ENCODE results near the gene CCNI. TPM values are rescaled to one million over a fixed set of nuclear protein-coding genes. Genes with fewer than 3 reads are reported as not detected.
A peak's percentile ranks its signal among the peaks of the same experiment; 100 is the strongest.
"Not testable (repeated sequence)": the region's sequence is repeated elsewhere in the genome, so short reads cannot be mapped to it uniquely, and the experiment has no call there.

The CCNI gene
- total RNA-seq, 1 experiment from 2014 or later: 105 TPM

- H3K9ac ChIP-seq (ENCODE audit: low read length); H3K4me2 ChIP-seq (ENCODE audit: low read depth, low read length, poor library complexity, severe bottlenecking); H3K27ac ChIP-seq (ENCODE audit: low read length); DNase-seq; H2AFZ ChIP-seq (ENCODE audit: low read length); H3K27me3 ChIP-seq (ENCODE audit: low read length); H3K9me3 ChIP-seq (ENCODE audit: low read length); H3K36me3 ChIP-seq (ENCODE audit: insufficient read depth, low read length); H3K9me2 ChIP-seq (replicated peaks; ENCODE audit: insufficient read depth, low read length); H3K4me3 ChIP-seq (ENCODE audit: low read length): not testable (repeated sequence)
- peaks cover 23% of the 10 kb centered on the region; the same call in 1 of the 2 replicates for H4K20me1 ChIP-seq (ENCODE audit: insufficient read depth, low read depth, low read length)
- H3K79me2 ChIP-seq (ENCODE audit: low read length): peaks cover 96% of the 10 kb centered on the region
- H3K4me1 ChIP-seq (ENCODE audit: low read length): peaks cover 22% of the 10 kb centered on the region
Observed at GRCh38 chr4:77069514-77069913, 6.3 kb downstream of the CCNI start.

- no peaks in the 10 kb centered on the region for H3K9me3 ChIP-seq (ENCODE audit: low read length)
- peaks cover 16% of the 10 kb centered on the region for H3K4me1 ChIP-seq (ENCODE audit: low read length)
- H3K79me2 ChIP-seq (ENCODE audit: low read length): peaks cover 72% of the 10 kb centered on the region
- no peaks in the 10 kb centered on the region for H3K9me2 ChIP-seq (replicated peaks; ENCODE audit: insufficient read depth, low read length)
- H3K4me2 ChIP-seq (ENCODE audit: low read depth, low read length, poor library complexity, severe bottlenecking): no peak overlapping the region
- no peak overlapping the region for H3K27ac ChIP-seq (ENCODE audit: low read length)
- H2AFZ ChIP-seq (ENCODE audit: low read length): no peak overlapping the region
- DNase-seq: no peak
- no peaks in the 10 kb centered on the region for H3K27me3 ChIP-seq (ENCODE audit: low read length)
- no peak overlapping the region for H3K4me3 ChIP-seq (ENCODE audit: low read length)
- no peak overlapping the region for H3K9ac ChIP-seq (ENCODE audit: low read length)
- H4K20me1 ChIP-seq (ENCODE audit: insufficient read depth, low read depth, low read length): peaks cover 1% of the 10 kb centered on the region; the same call in 1 of the 2 replicates
- H3K36me3 ChIP-seq (ENCODE audit: insufficient read depth, low read length): peaks cover 3% of the 10 kb centered on the region; the same call in 1 of the 2 replicates
Observed at GRCh38 chr4:77065382-77065781, 10.4 kb downstream of the CCNI start.

- Histone ChIP-seq H3K4me2 (ENCODE audit: low read depth, low read length, poor library complexity, severe bottlenecking) (no peak overlapping the region), H3K9me2 (replicated peaks; ENCODE audit: insufficient read depth, low read length) (no peaks in the 10 kb centered on the region), H3K9me3 (ENCODE audit: low read length) (no peaks in the 10 kb centered on the region), H3K4me1 (ENCODE audit: low read length) (peaks cover 16% of the 10 kb centered on the region), H3K9ac (ENCODE audit: low read length) (no peak overlapping the region), H2AFZ (ENCODE audit: low read length) (no peak overlapping the region), H4K20me1 (ENCODE audit: insufficient read depth, low read depth, low read length) (no peaks in the 10 kb centered on the region), H3K27me3 (ENCODE audit: low read length) (no peaks in the 10 kb centered on the region), H3K4me3 (ENCODE audit: low read length) (no peak overlapping the region), H3K27ac (ENCODE audit: low read length) (no peak overlapping the region), H3K79me2 (ENCODE audit: low read length) (peaks cover 63% of the 10 kb centered on the region), H3K36me3 (ENCODE audit: insufficient read depth, low read length) (peaks cover 15% of the 10 kb centered on the region; the same call in 1 of the 2 replicates)
- no peak for DNase-seq
Observed at GRCh38 chr4:77062856-77063255, 12.9 kb downstream of the CCNI start.

- peaks cover 13% of the 10 kb centered on the region; the same call in 1 of the 2 replicates for H3K36me3 ChIP-seq (ENCODE audit: insufficient read depth, low read length)
- H3K27ac ChIP-seq (ENCODE audit: low read length): no peak overlapping the region
- DNase-seq: peak; percentile 69
- no peaks in the 10 kb centered on the region for H3K9me3 ChIP-seq (ENCODE audit: low read length)
- no peak overlapping the region for H3K4me3 ChIP-seq (ENCODE audit: low read length)
- H3K27me3 ChIP-seq (ENCODE audit: low read length): no peaks in the 10 kb centered on the region
- no peaks in the 10 kb centered on the region for H4K20me1 ChIP-seq (ENCODE audit: insufficient read depth, low read depth, low read length)
- H3K9ac ChIP-seq (ENCODE audit: low read length): no peak overlapping the region
- peaks cover 14% of the 10 kb centered on the region for H3K79me2 ChIP-seq (ENCODE audit: low read length)
- H3K4me1 ChIP-seq (ENCODE audit: low read length): no peaks in the 10 kb centered on the region
- no peak overlapping the region for H2AFZ ChIP-seq (ENCODE audit: low read length)
- no peaks in the 10 kb centered on the region for H3K9me2 ChIP-seq (replicated peaks; ENCODE audit: insufficient read depth, low read length)
- H3K4me2 ChIP-seq (ENCODE audit: low read depth, low read length, poor library complexity, severe bottlenecking): no peak overlapping the region
Observed at GRCh38 chr4:77052352-77052751, 23.4 kb downstream of the CCNI start.

- no peak for DNase-seq
- peaks cover 14% of the 10 kb centered on the region for H3K79me2 ChIP-seq (ENCODE audit: low read length)
- H3K27ac ChIP-seq (ENCODE audit: low read length): no peak overlapping the region
- no peaks in the 10 kb centered on the region for H4K20me1 ChIP-seq (ENCODE audit: insufficient read depth, low read depth, low read length)
- H3K4me3 ChIP-seq (ENCODE audit: low read length): no peak overlapping the region
- no peak overlapping the region for H2AFZ ChIP-seq (ENCODE audit: low read length)
- H3K9me2 ChIP-seq (replicated peaks; ENCODE audit: insufficient read depth, low read length): no peaks in the 10 kb centered on the region
- H3K4me1 ChIP-seq (ENCODE audit: low read length): no peaks in the 10 kb centered on the region
- no peak overlapping the region for H3K4me2 ChIP-seq (ENCODE audit: low read depth, low read length, poor library complexity, severe bottlenecking)
- no peaks in the 10 kb centered on the region for H3K27me3 ChIP-seq (ENCODE audit: low read length)
- H3K9ac ChIP-seq (ENCODE audit: low read length): no peak overlapping the region
- no peaks in the 10 kb centered on the region for H3K9me3 ChIP-seq (ENCODE audit: low read length)
- H3K36me3 ChIP-seq (ENCODE audit: insufficient read depth, low read length): peaks cover 20% of the 10 kb centered on the region; the same call in 1 of the 2 replicates
Observed at GRCh38 chr4:77050962-77051361, 24.8 kb downstream of the CCNI start.

- Histone ChIP-seq H3K4me3 (ENCODE audit: low read length) (no peak overlapping the region), H3K4me1 (ENCODE audit: low read length) (no peaks in the 10 kb centered on the region), H3K79me2 (ENCODE audit: low read length) (peaks cover 6% of the 10 kb centered on the region), H3K27ac (ENCODE audit: low read length) (no peak overlapping the region), H3K9me2 (replicated peaks; ENCODE audit: insufficient read depth, low read length) (no peaks in the 10 kb centered on the region), H4K20me1 (ENCODE audit: insufficient read depth, low read depth, low read length) (no peaks in the 10 kb centered on the region), H3K36me3 (ENCODE audit: insufficient read depth, low read length) (peaks cover 14% of the 10 kb centered on the region; the same call in 1 of the 2 replicates), H3K9me3 (ENCODE audit: low read length) (no peaks in the 10 kb centered on the region), H3K27me3 (ENCODE audit: low read length) (no peaks in the 10 kb centered on the region), H2AFZ (ENCODE audit: low read length) (no peak overlapping the region), H3K4me2 (ENCODE audit: low read depth, low read length, poor library complexity, severe bottlenecking) (no peak overlapping the region), H3K9ac (ENCODE audit: low read length) (no peak overlapping the region)
- peak; percentile 44 for DNase-seq
Observed at GRCh38 chr4:77047037-77047436, 28.8 kb downstream of the CCNI start.

GRCh38 chr4:77045490-77045889 is 30.3 kb downstream of the CCNI start:
- Histone ChIP-seq H3K27me3 (ENCODE audit: low read length) (no peaks in the 10 kb centered on the region), H3K4me2 (ENCODE audit: low read depth, low read length, poor library complexity, severe bottlenecking) (no peak overlapping the region), H3K4me3 (ENCODE audit: low read length) (no peak overlapping the region), H3K9me2 (replicated peaks; ENCODE audit: insufficient read depth, low read length) (no peaks in the 10 kb centered on the region), H3K9me3 (ENCODE audit: low read length) (no peaks in the 10 kb centered on the region), H3K36me3 (ENCODE audit: insufficient read depth, low read length) (peaks cover 11% of the 10 kb centered on the region; the same call in 1 of the 2 replicates), H3K79me2 (ENCODE audit: low read length) (no peaks in the 10 kb centered on the region), H3K27ac (ENCODE audit: low read length) (0 out of 2 replicates have a peak overlapping the region, but pooled peaks have one; percentile 13), H4K20me1 (ENCODE audit: insufficient read depth, low read depth, low read length) (no peaks in the 10 kb centered on the region), H3K9ac (ENCODE audit: low read length) (no peak overlapping the region), H3K4me1 (ENCODE audit: low read length) (no peaks in the 10 kb centered on the region), H2AFZ (ENCODE audit: low read length) (no peak overlapping the region)
- no peak for DNase-seq

- H3K9ac ChIP-seq (ENCODE audit: low read length): no peak overlapping the region
- H3K9me2 ChIP-seq (replicated peaks; ENCODE audit: insufficient read depth, low read length): no peaks in the 10 kb centered on the region
- no peak overlapping the region for H3K4me3 ChIP-seq (ENCODE audit: low read length)
- no peaks in the 10 kb centered on the region for H3K4me1 ChIP-seq (ENCODE audit: low read length)
- H3K36me3 ChIP-seq (ENCODE audit: insufficient read depth, low read length): peaks cover 11% of the 10 kb centered on the region; the same call in 1 of the 2 replicates
- 0 out of 2 replicates have a peak overlapping the region, but pooled peaks have one; percentile 13 for H3K27ac ChIP-seq (ENCODE audit: low read length)
- no peak overlapping the region for H3K4me2 ChIP-seq (ENCODE audit: low read depth, low read length, poor library complexity, severe bottlenecking)
- no peak overlapping the region for H2AFZ ChIP-seq (ENCODE audit: low read length)
- peak; percentile 67 for DNase-seq
- no peaks in the 10 kb centered on the region for H3K79me2 ChIP-seq (ENCODE audit: low read length)
- H3K9me3 ChIP-seq (ENCODE audit: low read length): no peaks in the 10 kb centered on the region
- no peaks in the 10 kb centered on the region for H4K20me1 ChIP-seq (ENCODE audit: insufficient read depth, low read depth, low read length)
- no peaks in the 10 kb centered on the region for H3K27me3 ChIP-seq (ENCODE audit: low read length)
Observed at GRCh38 chr4:77044461-77045150, 31.2 kb downstream of the CCNI start.

Measured in Karpas-422 (cell line).